GM04504 (cell line): ENCODE measurements around the gene CRAT.
A peak's percentile ranks its signal among the peaks of the same experiment; 100 is the strongest.
"Not testable (repeated sequence)": the region's sequence is repeated elsewhere in the genome, so short reads cannot be mapped to it uniquely, and the experiment has no call there.

Experiments used
- DNase-seq: peaks from one replicate; pipeline ENCODE4 v3.0.0-alpha.2; 2012; ENCODE audit warnings: low read depth

CRAT gene

DNA sequence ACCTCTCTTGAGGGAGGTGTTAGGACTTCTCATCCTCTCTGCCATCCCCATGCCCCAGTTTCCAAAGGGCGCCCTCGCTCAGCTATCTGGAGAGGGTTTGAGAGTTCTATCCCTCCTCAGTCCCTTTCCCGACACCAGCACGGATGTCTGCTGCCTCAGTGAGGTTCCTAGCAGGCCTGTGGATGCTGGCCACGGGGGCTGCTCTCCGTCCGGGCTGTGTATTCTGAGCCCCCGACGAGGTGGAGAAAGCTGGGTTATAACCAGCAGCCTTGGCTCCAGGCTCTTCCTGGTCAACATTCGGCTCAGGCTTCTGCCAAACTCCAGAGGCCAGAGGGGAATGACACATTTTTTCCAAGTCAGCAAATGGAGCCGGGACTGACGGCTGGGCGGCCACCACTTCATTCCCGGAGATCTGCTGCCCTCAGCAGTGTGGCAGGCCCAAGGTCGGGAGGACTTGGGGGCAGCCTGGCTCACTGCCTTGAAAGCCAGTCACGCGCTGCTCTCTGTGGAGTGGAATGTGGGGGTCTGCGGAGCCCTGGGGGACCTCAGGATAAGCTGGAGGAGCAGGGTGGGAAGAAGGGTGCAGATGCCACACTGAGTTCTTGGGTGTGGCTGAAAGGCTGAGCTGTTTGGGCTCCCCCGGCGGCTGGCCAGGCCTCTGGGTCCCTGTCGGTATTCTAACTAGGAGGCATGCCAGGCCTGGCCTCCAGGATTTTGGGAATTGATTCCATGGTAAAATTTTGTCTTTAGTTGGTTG, 28.1 kb upstream of the CRAT start:
- DNase-seq: no peak

DNA sequence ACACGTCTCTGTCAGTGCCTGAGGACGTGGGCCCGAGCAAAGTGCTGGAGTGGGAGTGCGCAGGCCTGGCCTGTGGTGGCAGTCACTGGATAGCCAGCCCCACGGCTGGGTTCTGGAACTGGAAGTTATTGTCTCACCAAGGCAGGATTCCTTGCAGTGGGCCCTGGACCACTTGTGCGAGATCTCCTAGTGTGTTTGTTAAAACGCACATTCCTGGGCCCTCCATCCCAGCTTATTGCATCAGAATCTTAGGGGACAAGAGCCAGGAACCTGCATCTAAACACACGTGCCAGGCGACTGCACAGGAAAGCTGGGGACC, 27.5 kb upstream of the CRAT start:
- no peak for DNase-seq

DNA sequence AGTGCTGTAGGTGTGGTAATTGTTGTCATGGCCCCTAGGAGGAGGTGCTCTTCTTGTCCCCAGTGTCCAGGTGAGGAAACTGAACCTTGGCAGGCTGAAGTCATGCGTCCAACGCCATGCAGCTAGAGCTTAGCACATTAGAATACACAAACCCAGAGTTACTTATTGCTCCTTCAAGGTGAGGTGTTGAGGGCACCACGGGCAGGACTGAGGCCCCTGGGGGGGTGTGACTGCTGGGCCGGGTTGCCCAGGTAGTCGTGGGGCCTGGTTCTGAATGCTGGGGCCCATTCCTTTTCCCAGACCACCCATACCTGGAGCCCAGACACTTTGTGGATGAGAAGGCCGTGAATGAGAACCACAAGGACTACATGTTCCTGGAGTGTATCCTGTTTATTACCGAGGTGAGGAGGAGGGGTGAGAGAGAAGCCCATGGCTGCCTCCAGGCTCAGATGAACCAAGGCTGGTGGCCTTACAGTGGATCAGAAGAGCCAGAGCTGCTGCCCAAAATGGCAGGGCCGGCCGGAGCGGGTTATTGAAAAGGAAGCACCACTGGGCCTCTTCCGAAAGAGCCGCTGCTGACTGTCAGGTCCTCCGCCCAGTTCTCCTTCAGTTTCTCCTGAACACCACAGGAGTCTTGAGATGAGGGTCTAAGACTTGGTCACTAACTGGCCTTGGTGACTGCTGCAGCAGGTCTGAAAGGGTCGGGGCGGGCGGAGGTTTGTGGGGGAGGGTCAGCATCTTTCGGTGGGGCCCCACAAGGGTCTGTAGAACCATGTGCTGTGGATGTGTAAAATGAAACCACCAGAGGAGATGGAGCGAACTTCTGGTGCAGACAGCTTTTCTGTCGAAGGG, 26.9 kb upstream of the CRAT start:
- no peak for DNase-seq

DNA sequence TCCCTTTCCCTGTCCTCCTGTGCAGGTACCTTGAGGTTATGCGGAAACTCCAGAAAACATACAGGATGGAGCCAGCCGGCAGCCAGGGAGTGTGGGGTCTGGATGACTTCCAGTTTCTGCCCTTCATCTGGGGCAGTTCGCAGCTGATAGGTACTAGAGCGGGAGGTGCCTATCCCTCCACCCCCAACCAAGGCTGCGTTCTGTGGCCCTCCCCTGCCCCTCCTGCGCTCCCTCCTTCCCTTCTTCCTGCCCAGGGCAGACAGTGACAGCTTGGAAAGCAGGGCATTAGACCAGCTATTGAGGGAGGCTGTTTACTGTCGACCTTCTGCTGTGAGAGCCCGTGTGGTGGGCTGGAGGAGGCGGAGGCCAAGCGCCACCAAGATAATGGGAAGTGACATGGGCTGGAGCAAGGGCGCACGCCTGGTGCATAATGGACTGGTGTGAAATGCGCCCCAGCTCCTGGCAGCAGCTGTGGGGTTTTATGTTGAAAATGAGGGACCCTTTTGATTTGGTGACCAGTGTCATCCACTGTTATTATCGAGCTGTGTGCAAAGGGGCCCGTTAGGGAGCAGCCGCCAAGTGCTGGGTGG, 25.9 kb upstream of the CRAT start:
- DNase-seq: no peak

DNA sequence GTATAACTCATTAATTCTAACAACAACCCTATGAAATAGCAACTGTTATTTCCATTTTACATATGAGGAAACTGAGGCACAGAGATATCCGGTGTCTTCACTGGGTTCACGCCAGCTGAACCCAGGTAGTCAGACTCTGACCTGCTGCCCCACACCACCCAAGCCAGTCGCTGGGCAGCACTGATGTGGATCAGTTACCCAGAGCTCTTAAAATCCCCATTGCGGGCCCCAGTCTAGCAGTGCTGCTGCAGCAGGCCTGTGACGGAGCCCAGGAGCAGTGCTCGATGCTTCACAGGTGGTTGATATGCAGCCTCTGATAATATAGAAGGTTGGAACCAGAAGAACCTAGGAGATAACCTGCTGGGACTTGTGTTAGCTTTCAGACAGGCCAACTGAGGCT, 24.9 kb upstream of the CRAT start:
- no peak for DNase-seq

DNA sequence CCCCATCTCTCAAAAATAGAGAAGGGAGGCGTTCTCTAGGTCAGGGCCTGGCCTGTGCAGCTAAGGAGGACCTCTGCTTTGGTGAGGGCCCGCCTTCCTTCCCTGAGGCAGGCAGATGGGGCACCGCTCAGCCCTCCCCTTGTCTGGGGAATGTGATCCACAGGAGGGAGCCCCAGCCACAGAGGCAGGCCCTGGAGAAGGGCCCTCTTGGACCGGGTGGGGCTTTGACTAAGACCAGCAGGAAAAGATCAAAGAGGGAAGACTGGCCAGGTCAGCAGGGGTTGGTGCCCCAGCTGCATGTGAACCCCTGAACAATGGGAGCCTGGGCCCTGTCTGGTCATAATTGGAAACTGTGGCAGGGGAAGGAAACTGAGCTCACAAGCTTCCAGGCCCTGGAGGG, 22.5 kb upstream of the CRAT start:
- DNase-seq: no peak

DNA sequence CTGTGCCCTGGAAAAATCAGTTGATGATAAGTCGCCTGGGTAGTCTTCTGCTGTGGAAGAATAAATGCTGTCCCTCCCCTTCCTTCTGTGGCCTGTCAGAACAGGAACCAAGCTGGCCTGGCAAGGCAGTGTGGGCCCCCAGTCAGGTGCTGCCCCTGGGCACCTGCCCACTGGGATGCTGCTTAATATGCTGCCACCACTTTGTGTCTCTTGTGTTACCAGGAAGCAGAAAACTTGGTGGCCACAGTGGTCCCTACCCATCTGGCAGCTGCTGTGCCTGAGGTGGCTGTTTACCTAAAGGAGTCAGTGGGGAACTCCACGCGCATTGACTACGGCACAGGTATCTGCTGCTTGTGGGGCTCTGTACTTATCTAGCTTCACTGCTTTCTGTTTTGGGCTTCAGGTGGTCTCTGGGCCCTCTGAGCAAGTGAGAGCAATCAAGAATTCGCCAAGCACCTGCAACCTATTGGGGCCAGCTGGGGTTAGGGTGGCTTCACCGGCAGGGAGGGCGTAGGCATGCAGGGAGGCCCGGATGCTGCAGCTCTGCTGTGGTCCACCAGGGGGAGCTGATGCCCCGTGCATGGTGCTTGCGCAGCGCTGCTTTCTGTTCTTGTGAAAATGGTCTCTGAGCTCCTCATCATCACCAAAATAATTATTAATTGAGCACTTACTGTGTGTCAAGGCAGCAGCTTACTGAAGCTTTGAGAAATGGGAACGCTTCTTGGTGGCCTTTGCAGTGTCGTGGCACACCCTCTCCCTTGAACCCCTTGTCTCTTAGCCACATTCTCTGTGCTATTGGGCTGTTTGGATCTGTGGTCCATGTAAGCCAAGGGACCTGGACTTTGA, 20.9 kb upstream of the CRAT start:
- no peak for DNase-seq

DNA sequence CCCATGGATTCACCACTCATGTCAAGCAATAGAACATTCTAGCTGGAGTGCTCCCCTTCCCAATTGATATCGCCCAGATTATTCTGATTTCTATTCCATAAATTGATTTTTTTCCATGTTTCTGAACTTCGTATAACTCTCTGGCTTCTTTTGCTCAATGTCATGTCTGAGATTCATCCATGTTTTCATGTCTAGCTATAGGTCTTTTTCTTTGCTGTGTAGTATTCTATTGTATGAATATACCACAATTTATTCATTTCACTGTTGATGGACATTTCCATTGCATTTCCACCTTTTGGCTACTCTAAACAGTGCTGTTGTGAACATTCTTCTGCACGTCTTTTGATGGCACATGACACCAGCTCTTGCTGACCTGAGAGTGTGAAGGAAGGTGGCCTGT, 20.2 kb upstream of the CRAT start:
- no peak for DNase-seq

DNA sequence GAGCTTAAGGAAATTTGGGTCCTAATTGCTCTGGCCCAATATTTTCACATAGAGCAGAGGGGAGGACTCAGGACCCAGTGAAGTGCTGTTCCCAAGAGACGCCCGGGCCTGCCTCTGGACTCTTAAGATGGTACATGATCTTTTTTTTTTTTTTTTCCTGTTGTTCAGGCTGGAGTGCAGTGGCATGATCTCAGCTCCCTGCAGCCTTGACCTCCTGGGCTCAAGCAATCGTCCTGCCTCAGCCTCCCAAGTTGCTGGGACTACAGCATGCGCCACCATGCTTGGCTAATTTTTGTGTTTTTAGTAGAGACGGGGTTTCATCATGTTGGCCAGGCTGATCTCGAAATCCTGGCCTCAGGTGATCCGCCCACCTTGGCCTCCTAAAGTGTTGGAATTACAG, 19.7 kb upstream of the CRAT start:
- DNase-seq: not testable (repeated sequence)

DNA sequence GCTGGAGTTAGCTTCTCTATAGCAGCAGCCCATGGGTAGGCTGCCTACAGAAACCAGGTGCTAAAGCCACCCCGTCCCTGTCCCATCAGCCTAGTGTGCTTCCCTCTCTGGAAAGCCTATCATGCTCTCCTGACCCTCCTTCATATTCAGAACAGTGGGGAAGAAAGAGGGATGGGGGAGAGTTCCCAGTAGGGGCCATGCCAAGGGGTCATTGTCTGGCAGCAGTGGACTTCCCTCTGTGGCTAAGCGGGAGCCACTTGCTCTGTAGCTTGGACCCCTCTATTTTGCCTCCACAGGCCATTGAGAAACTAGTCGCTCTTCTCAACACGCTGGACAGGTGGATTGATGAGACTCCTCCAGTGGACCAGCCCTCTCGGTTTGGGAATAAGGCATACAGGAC, 18.1 kb upstream of the CRAT start:
- no peak for DNase-seq

DNA sequence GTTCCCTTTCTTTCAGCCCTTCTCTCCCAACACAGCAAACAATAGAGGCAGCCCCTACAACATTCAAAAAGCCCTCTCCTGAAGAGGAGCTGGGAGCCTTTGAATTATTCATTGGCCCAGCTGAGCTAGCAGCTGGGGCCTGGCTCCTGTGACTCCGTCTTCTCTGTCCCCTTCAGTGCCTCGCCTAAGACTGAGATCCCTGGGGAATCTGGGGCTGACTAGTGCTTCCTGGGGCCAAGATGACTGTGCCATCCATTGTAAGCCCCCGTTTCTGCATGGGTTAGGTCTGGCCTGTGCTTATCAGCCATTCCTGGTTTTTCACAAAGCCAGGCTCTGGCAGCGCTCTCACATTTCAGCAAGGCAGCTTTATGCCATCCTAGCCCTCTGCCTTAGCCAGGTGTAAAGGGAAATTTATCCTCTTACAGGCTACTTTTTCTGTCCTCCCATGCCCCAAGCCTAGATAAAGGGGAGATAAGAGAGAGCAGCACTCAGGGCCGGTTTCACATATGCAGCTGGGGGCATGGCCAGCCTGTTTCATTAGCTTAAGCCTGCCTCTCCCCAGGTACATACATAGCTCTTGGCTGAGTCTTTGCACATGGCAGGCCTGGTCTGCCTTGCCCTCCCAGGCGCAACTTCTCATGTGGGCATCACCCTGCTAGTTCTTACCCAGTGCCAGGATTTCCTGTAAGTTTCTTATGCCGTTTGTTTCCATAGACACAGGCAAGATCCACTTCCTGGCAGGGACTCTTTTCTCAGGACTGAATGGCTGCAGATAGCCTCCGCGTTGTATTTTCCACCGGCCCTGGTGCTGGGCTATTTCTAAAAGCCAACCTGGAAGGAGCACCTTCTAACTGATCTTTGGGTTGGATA, 16.4 kb upstream of the CRAT start:
- no peak for DNase-seq

DNA sequence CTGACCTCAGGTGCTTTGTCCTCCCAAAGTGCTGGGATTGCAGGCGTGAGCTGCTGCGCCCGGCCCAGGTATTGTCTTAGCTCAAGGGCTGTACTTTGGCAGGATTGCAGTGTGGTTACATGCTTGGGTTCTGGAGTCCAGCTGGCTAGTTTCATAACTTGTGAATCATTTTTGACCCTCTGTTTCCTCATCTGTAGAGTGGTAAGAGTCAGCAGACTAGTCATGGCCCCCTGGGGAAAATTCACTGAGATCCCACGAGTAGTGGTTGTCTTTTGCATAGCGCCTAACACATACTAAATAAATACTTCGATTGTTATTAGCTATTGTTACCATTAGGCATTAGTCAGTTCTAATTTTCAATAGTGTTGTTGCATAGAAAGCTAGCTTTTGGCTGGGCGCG, 14.9 kb upstream of the CRAT start:
- no peak for DNase-seq

DNA sequence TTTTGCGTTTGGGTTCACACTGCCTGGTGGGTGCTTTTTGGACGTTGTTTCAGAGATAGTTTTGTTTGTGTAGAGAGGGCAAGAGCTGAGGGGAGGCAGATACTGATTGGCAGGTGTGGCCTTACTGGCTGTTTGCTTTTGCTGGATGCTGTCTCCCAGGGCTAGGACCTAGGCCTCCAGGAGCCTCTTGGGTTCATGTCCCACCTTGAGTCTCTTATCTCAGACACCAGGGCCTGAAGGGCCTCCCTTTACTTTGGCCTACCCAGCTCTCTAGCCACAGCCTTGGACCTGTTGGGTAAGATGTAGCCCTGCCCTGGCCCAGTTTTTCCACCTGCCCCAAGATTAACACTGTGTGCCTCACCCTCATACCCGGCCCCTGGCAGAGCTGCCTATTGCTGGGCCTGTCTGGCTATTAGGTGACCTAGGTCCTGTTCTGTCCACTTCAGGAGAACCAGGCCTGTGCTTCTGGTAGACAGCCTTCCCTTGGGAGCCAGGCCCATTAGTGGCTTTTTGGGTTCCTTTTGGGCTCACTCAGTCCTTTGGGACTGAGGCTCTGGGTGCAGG, 14.0 kb upstream of the CRAT start:
- DNase-seq: no peak

DNA sequence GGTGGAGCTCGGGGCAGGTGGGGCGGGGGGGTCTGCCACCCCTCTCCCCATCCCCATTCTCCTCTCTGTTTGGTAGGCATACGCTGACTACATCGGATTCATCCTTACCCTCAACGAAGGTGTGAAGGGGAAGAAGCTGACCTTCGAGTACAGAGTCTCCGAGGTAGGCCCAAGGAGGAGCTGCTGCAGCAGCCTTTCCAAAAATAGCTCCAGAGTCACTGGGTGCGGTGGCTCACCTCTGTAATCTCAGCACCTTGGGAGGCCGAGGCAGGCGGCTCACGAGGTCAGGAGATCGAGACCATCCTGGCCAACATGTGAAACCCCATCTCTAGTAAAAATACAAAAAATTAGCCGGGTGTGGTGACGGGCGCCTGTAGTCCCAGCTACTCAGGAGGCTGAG, 12.4 kb upstream of the CRAT start:
- DNase-seq: not testable (repeated sequence)

DNA sequence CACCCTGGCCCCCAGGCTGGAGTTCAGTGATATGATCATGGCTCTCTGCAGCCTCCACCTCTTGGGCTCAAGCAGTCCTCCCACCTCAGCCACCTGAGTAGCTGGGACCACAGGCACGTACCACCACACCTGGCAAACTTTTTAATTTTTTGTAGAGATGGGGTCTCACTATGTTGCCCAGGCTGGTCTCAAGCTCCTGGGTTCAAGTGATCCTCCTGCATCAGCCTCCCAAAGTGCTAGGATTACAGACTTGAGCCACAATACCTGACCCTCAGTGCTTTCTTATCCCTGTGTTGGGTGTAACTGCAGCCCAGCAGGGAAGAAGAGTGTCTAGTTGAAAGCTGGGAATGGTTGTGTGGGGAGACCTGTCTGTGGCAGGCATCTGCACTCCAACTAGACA, 11.5 kb upstream of the CRAT start:
- no peak for DNase-seq

DNA sequence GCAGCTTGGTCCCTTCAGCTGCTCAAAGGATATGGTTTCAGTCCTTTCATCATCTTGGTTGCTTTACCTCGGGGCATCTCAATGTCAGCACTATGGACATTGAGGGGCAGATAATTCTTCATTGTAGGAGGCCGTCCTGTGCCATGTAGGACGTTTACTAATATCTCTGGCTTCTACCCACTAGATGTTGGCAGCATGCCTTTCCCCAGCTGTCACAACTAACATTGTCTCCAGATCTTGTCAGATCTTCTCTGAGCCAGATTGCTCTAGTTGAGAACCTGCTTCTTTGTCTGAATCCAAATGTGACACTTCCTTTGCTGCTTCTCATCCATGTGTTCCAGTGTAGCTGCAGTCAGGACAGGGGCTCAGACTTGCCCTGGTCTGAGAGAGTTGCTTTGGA, 10.9 kb upstream of the CRAT start:
- DNase-seq: peak; percentile 46

DNA sequence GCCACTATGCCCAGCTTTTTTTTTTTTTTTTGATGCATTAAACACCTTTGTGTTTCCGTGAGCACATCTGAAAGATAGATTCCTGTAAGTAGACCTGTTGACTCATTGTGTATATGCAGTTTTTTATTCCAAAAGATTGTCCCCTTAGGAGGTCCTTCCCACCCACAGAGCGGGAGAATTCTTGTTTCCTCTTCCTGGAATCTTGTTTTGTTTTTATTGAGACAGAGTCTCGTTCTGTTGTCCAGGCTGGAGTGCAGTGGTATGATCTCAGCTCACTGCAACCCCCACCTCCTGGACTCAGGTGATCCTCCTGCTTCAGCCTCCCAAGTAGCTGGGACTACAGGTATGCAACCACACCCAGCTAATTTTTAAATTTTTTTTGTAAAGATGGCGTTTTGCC, 8.2 kb upstream of the CRAT start:
- no peak for DNase-seq

DNA sequence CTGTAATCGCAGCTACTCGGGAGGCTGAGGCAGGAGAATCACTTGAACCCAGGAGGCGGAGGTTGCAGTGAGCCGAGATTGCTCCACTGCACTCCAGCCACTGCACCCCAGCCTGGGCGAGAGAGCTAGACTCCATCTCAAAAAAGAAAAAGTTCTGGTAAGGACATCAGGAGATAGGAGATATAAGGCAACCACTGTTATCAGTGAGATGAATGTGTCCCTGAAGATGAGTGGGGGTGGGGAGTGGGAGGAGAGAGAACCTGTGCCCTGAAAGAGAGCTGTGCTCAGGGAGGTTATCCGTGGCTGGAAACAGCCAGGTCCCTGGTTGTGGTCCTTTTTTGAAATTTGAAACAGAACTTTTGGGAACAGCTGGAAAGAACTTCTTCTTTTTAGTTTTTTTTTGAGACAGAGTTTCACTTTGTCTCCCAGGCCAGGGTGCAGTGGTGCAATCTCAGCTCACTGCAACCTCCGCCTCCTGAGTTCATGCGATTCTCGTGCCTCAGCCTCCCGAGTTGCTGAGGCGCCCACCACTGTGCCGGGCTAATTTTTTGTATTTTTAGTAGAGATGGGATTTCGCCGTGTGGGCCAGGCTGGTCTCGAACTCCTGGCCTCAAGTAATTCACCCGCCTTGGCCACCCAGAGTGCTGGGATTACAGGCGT, 3.2 kb upstream of the CRAT start:
- no peak for DNase-seq

DNA sequence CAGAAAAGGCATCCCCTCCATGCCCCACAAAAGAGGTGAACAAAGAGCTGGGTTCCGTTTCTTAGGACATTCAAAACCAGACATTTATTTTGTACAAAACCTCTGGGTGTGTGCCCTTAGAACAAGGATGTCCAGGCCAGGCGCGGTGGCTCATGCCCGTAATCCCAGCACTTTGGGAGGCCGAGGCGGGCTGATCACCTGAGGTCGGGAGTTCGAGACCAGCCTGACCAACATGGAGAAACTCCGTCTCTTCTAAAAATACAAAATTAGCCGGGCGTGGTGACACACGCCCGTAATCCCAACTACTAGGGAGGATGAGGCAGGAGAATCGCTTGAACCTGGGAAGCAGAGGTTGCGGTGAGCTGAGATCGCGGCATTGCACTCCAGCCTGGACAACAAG, 1.9 kb upstream of the CRAT start:
- not testable (repeated sequence) for DNase-seq

DNA sequence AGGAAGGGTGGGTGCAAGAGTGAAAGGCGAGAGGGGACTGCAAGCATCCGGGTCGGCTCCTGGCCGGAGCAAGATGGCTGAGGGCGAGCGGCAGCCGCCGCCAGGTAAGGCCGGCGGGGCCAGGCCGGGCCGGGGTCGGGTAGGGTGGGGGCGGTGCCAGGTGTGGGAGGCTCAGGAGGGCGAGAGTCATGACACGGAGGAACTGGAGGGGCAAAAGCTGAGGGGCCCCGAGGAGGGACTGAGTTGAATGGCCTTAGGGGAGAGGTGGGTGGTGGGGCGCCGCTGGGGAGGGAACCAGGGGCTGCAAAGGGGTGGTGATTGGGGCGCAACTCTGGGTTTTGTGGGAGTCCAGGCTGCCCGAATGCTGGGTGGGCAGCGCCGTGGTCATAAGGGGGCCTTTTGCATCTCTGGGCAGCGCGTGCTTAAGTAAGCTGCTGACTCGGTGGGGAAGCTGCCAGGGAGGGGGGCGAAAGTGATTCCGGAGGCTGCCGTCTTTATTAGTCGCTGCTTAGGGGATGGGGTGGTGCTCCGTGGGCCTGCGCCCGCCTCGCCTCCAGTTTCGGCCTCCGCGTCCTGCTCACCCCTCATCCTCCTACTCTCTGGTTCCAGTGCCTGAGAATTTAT, 1.0 kb upstream of the CRAT start:
- no peak for DNase-seq
